HepG2 (cell line): ENCODE results near the gene RAP1A. TPM values are rescaled to one million over a fixed set of nuclear protein-coding genes. Genes with fewer than 3 reads are reported as not detected.

Experiments
- BORCS8-MEF2B ChIP-seq: sonication (generic); formaldehyde crosslinking; IDR thresholded peaks from 2 replicates; pipeline ENCODE4 v1.8.0; 2022; ENCODE audit warnings: mild to moderate bottlenecking, missing genetic modification reagents
- CEBPB ChIP-seq: IDR thresholded peaks from 2 replicates; pipeline ENCODE4 v1.6.1; 2011; ENCODE audit warnings: low read depth, low read length, improper control_type of control experiment, borderline replicate concordance
- HMG20A ChIP-seq: IDR thresholded peaks from 2 replicates; pipeline ENCODE4 v1.6.1; 2016; ENCODE audit warnings: borderline replicate concordance
- XRCC5 ChIP-seq: fragments of 200-400 bp; formaldehyde crosslinking; optimal IDR thresholded peaks from 2 replicates; pipeline ENCODE3; 2017; ENCODE audit warnings: mild to moderate bottlenecking, low read length
- ZMYM4 ChIP-seq: sonication (generic); formaldehyde crosslinking; IDR thresholded peaks from 2 replicates; pipeline ENCODE4 v1.8.1; 2023; ENCODE audit warnings: mild to moderate bottlenecking, missing genetic modification reagents
- ZNF646 ChIP-seq: sonication (generic); formaldehyde crosslinking; IDR thresholded peaks from 2 replicates; pipeline ENCODE4 v1.9.0; 2021; ENCODE audit warnings: mild to moderate bottlenecking, missing genetic modification reagents
- polyA plus RNA-seq, 8 experiments: library from polyadenylated mRNA; depleted of rRNA in 3 of 8; stranded (reverse) in 7 of 8; unstranded in 1 of 8; fragments of >200 nt; fragmentation: Illumina TruSeq in 4 of 8; extraction: Trizol in 4 of 8; gene quantifications; 2 replicates each; pipeline versions ENCODE4 v1.2.1 to v1.2.3, GENCODE V29; 2011 to 2016; ENCODE audit warnings: low read depth in 4 of 8, missing spikeins in 1 of 8, mixed read lengths in 1 of 8; ENCODE audit not compliant: insufficient read depth in 1 of 8
- total RNA-seq, 5 experiments: library from RNA; depleted of rRNA; stranded (reverse); fragments of >200 nt; fragmentation: Illumina TruSeq; extraction: Trizol; gene quantifications; 2 replicates each; pipeline ENCODE4 v1.2.3, GENCODE V29; 2016; ENCODE audit warnings: low read depth in 1 of 5

RAP1A gene
- total and polyA plus RNA-seq, 2 of the 13 experiments (the other 11 are each of a cell fraction or from before 2014, with no cell fraction given): 19.0 to 20.7 TPM

- TF ChIP-seq ZNF646 (CRISPR knock-in tag) (0 out of 2 replicates have a peak, but pooled peaks have one; percentile 39), ZMYM4 (CRISPR knock-in tag) (no peak), XRCC5 (no peak), CEBPB (no peak), HMG20A (CRISPR knock-in tag) (no peak), BORCS8-MEF2B (CRISPR knock-in tag) (no peak)
Observed at GRCh38 chr1:111720977-111721786, 101.6 kb downstream of the RAP1A start (continued).
